ENCODE data around the gene TBC1D3B. TPM values are rescaled to one million over a fixed set of nuclear protein-coding genes. Genes with fewer than 3 reads are reported as not detected.

The TBC1D3B gene
- polyA plus RNA-seq, 2 of the 4 experiments (the other 2 are of a cell fraction), result 1.5 to 5.6 TPM

- H3K4me2 ChIP-seq, result no peak overlapping the region
- TF ChIP-seq ESRRA (IDR thresholded peaks at IDR 0.05; ENCODE audit: borderline replicate concordance, low read length) (no peak), ZC3H11A (IDR thresholded peaks at IDR 0.05) (no peak), CHD2 (IDR thresholded peaks at IDR 0.05; ENCODE audit: low read length, partially characterized antibody) (no peak), RNF2 (IDR thresholded peaks at IDR 0.05; ENCODE audit: borderline replicate concordance, low read depth) (no peak), MYC (IDR thresholded peaks at IDR 0.05; ENCODE audit: borderline replicate concordance, low read length) (no peak), SMC3 (IDR thresholded peaks at IDR 0.05) (no peak), GATA3 (IDR thresholded peaks at IDR 0.05; ENCODE audit: borderline replicate concordance) (no peak), EHMT2 (IDR thresholded peaks at IDR 0.05; ENCODE audit: low read depth) (no peak), HMGXB4 (CRISPR knock-in tag; IDR thresholded peaks at IDR 0.05; ENCODE audit: borderline replicate concordance) (no peak), HOXB13 (CRISPR knock-in tag; IDR thresholded peaks at IDR 0.05; ENCODE audit: low read depth) (no peak)
- H3K4me3 ChIP-seq, result no peak overlapping the region
- POLR2A ChIA-PET, result no interaction called here
- H3K27ac ChIP-seq, result no peak overlapping the region
- ATAC-seq (no peak), FAIRE-seq (no peak), DNase-seq (ENCODE audit: low read depth in 1 of 2, low spot score in 1 of 2) (no peak)
- CTCF ChIA-PET, result interaction anchor here (1.2 to 8.2 kb wide), 7 partner anchors 14 to 351 kb away, joined by 4 to 83 read pairs (median 5); partner anchors contain the start of gene CCL16
- no peaks in the 10 kb centered on the region for H3K9me3 ChIP-seq
- 11% methylated on average over 2 of the region's 2 CpGs for WGBS (ENCODE audit: missing lambda C conversion rate)
- H3K4me1 ChIP-seq, result no peaks in the 10 kb centered on the region
Observed at GRCh38 chr17:36132421-36132831, 44.0 kb downstream of the TBC1D3B start.

GRCh38 chr17:36131931-36132330 lies 44.5 kb downstream of the TBC1D3B start:
- POLR2A ChIA-PET, result no interaction called here
- Histone ChIP-seq H3K4me2 (no peak overlapping the region), H3K27ac (no peak overlapping the region), H3K9me3 (no peaks in the 10 kb centered on the region), H3K4me1 (no peaks in the 10 kb centered on the region), H3K4me3 (no peak overlapping the region)
- CTCF ChIA-PET, result interaction anchor here (1.2 to 8.2 kb wide), 7 partner anchors 14 to 351 kb away, joined by 4 to 83 read pairs (median 5); partner anchors contain the start of gene CCL16
- no peak for ATAC-seq
- TF ChIP-seq REST (IDR thresholded peaks at IDR 0.05), result no peak
- TF ChIP-seq FOXS1 (CRISPR knock-in tag; IDR thresholded peaks at IDR 0.05), result no peak
- no peak for TF ChIP-seq MYC (IDR thresholded peaks at IDR 0.05; ENCODE audit: borderline replicate concordance, low read length)
- no peak for TF ChIP-seq EHMT2 (IDR thresholded peaks at IDR 0.05; ENCODE audit: low read depth)
- TF ChIP-seq GATA3 (IDR thresholded peaks at IDR 0.05; ENCODE audit: borderline replicate concordance), result no peak
- no peak for TF ChIP-seq RAD21 (conservative IDR thresholded peaks at IDR 0.05 in 1 of 2, IDR thresholded peaks at IDR 0.05 in 1 of 2)
- no peak for TF ChIP-seq NFE2L2 (conservative IDR thresholded peaks at IDR 0.05; ENCODE audit: low read length)
- TF ChIP-seq TFCP2L1 (CRISPR knock-in tag; IDR thresholded peaks at IDR 0.05), result no peak
- no peak for TF ChIP-seq TP53 (CRISPR knock-in tag; IDR thresholded peaks at IDR 0.05)
- no peak for TF ChIP-seq HMGXB4 (CRISPR knock-in tag; IDR thresholded peaks at IDR 0.05; ENCODE audit: borderline replicate concordance)
- no peak for TF ChIP-seq POLR2AphosphoS2 (conservative IDR thresholded peaks at IDR 0.05; ENCODE audit: low read length)
- no peak for TF ChIP-seq SMC3 (IDR thresholded peaks at IDR 0.05)
- no peak for TF ChIP-seq PBX3 (IDR thresholded peaks at IDR 0.05)
- TF ChIP-seq E2F6 (IDR thresholded peaks at IDR 0.05; ENCODE audit: borderline replicate concordance, low read depth), result no peak
- TF ChIP-seq CTCF (IDR thresholded peaks at IDR 0.05), result no peak
- TF ChIP-seq ESRRA (IDR thresholded peaks at IDR 0.05; ENCODE audit: borderline replicate concordance, low read length), result no peak
- no peak for TF ChIP-seq RFX5 (IDR thresholded peaks at IDR 0.05)
- TF ChIP-seq CHD4 (IDR thresholded peaks at IDR 0.05; ENCODE audit: borderline replicate concordance), result no peak
- TF ChIP-seq JUN (IDR thresholded peaks at IDR 0.05), result no peak
- 56% methylated on average over 3 of the region's 3 CpGs for WGBS (ENCODE audit: missing lambda C conversion rate)
- DNase-seq (ENCODE audit: low read depth in 1 of 2, low spot score in 1 of 2), result no peak
- no peak for FAIRE-seq

Measured in A549 (cell line).